VCaP (cell line): Measurements from ENCODE around the gene CYP2E1.
"Not testable (repeated sequence)": the region's sequence is repeated elsewhere in the genome, so short reads cannot be mapped to it uniquely, and the experiment has no call there.

Experiments used
- H3K27ac ChIP-seq: fragments of 450-650 bp; 2 replicates; pipeline ENCODE4 v1.5.1; 2017
- CTCF ChIP-seq: fragments of 450-650 bp; conservative IDR thresholded peaks from 2 replicates; pipeline ENCODE4 v1.5.1; 2017; ENCODE audit warnings: mild to moderate bottlenecking, moderate library complexity

CYP2E1 gene

DNA sequence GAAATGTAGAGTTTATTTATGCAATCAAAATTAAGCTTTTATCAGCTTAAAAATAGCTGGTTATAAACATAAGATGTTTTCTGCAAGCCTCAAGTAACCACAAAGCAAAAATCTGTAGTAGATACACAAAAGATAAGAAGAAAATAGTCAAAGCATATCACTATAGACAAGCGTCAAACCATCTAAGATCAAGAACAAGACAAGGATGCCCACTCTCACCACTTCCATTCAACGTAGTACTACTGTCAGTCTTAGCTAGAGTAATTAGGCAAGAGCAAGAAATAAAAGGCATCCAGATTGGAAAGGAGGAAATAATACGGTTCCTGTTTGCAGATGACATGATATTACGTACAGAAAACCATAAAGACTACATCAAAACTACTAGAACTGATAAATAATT lies 17.5 kb upstream of the CYP2E1 start:
- TF ChIP-seq CTCF: no peak
- H3K27ac ChIP-seq: no peak overlapping the region

GRCh38 chr10:133511408-133511807 lies 15.8 kb upstream of the CYP2E1 start:
- H3K27ac ChIP-seq: no peak overlapping the region
- no peak for TF ChIP-seq CTCF

DNA sequence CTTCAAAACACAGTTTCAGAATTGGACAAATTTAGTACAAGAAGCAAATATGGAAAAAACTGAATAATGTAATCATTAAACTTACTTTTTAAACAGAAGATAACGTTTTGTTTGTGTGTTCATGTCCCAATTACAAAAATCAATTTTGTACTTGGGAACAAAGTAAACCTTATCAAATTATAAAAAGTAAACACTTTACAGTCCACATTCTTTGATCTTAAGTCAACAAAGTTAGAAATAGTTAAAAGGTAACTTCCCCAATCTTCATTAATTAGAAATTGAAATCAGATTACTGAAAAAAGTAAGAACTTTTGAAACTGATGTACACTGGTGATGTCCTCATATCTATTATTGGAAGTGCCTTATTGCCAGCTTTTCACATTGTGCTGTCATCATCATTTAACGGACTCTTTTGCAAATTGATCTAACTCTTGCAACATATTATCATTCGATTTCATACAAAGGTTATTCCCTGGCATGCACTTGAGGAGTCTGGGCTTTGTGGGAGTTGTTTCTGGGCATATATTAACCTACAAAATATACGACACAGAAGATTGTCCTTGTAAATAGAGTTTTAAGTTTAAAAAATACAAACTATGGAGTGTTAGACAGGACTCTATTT lies 15.1 kb upstream of the CYP2E1 start:
- H3K27ac ChIP-seq: no peak overlapping the region
- TF ChIP-seq CTCF: no peak

GRCh38 chr10:133515471-133515870 lies 11.7 kb upstream of the CYP2E1 start:
- no peak for TF ChIP-seq CTCF
- no peak overlapping the region for H3K27ac ChIP-seq

- no peak overlapping the region for H3K27ac ChIP-seq
Observed at GRCh38 chr10:133516057-133516456, 11.1 kb upstream of the CYP2E1 start.

GRCh38 chr10:133518517-133518916 lies 8.6 kb upstream of the CYP2E1 start:
- H3K27ac ChIP-seq: not testable (repeated sequence)

More at GRCh38 chr10:133516057-133516456, 11.1 kb upstream of the CYP2E1 start:
- TF ChIP-seq CTCF: no peak

GRCh38 chr10:133520193-133520738 lies 6.9 kb upstream of the CYP2E1 start:
- peak overlapping the region; percentile 15; the same call in 1 of the 2 replicates for H3K27ac ChIP-seq
- peak; percentile 87 for TF ChIP-seq CTCF

- H3K27ac ChIP-seq: no peak overlapping the region
- no peak for TF ChIP-seq CTCF
Observed at GRCh38 chr10:133523631-133524203, 3.4 kb upstream of the CYP2E1 start.
